HCT116 (cell line): ENCODE data around the gene PDCD1LG2.

ENCODE experiments used
- RAD21 ChIP-seq: IDR thresholded peaks from 2 replicates; pipeline ENCODE4 v1.6.1; 2012; ENCODE audit warnings: low read depth, mild to moderate bottlenecking
- SIN3A ChIP-seq: IDR thresholded peaks from 2 replicates; pipeline ENCODE4 v1.6.1; 2012; ENCODE audit warnings: low read depth
- SRF ChIP-seq: IDR thresholded peaks from 2 replicates; pipeline ENCODE4 v1.6.1; 2012; ENCODE audit warnings: low read depth
- TF ChIP-seq, protein P1 (sequence below), 3 experiments: fragments of 200-600 bp in 1 of 3; sonication (generic) in 1 of 3; IDR thresholded peaks in 2 of 3; conservative IDR thresholded peaks in 1 of 3; 2 replicates each; pipeline ENCODE4 v1.5.1; 2012 to 2017; ENCODE audit warnings: low read depth in 2 of 3, low read length in 2 of 3, antibody characterized with exemption in 1 of 3, borderline replicate concordance in 1 of 3, control low read depth in 1 of 3, mild to moderate bottlenecking in 1 of 3, mixed read lengths in 1 of 3, mixed run types in 1 of 3, moderate library complexity in 1 of 3; ENCODE audit not compliant: insufficient read depth in 1 of 3

- TF ChIP-seq, protein P1, sequence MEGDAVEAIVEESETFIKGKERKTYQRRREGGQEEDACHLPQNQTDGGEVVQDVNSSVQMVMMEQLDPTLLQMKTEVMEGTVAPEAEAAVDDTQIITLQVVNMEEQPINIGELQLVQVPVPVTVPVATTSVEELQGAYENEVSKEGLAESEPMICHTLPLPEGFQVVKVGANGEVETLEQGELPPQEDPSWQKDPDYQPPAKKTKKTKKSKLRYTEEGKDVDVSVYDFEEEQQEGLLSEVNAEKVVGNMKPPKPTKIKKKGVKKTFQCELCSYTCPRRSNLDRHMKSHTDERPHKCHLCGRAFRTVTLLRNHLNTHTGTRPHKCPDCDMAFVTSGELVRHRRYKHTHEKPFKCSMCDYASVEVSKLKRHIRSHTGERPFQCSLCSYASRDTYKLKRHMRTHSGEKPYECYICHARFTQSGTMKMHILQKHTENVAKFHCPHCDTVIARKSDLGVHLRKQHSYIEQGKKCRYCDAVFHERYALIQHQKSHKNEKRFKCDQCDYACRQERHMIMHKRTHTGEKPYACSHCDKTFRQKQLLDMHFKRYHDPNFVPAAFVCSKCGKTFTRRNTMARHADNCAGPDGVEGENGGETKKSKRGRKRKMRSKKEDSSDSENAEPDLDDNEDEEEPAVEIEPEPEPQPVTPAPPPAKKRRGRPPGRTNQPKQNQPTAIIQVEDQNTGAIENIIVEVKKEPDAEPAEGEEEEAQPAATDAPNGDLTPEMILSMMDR (IDR thresholded peaks at IDR 0.05 in 2 of 3, conservative IDR thresholded peaks at IDR 0.05 in 1 of 3; ENCODE audit: borderline replicate concordance in 1 of 3, insufficient read depth in 1 of 3, low read depth in 2 of 3, low read length in 2 of 3), result no peak
- no peak for TF ChIP-seq RAD21
- no peak for TF ChIP-seq SRF
- TF ChIP-seq SIN3A, result no peak
Measured at GRCh38 chr9:5518171-5518936, 8.0 kb downstream of the PDCD1LG2 start.
